A549 (cell line): ENCODE measurements around the gene KIAA0232.

Experiments used
- CTCF ChIP-seq: fragments of >200 bp; sonication (Bioruptor Twin); formaldehyde crosslinking; IDR thresholded peaks from 3 replicates; pipeline ENCODE4 v1.5.1; 2016
- FOSL2 ChIP-seq, 2 experiments: fragments of 450-650 bp in 1 of 2; fragments of >200 bp in 1 of 2; sonication (Bioruptor Twin) in 1 of 2; formaldehyde crosslinking; IDR thresholded peaks; 2 replicates each; pipeline versions ENCODE4 v1.5.0 to v1.6.1; 2016 to 2020; ENCODE audit warnings: mild to moderate bottlenecking in 1 of 2, moderate library complexity in 1 of 2
- NFE2L2 ChIP-seq: fragments of 150-350 bp; conservative IDR thresholded peaks from 2 replicates; pipeline ENCODE4 v1.6.1; 2014; ENCODE audit warnings: low read length
- POLR2A ChIP-seq: IDR thresholded peaks from 2 replicates; pipeline ENCODE4 v1.6.1; 2012; ENCODE audit warnings: mild to moderate bottlenecking, low read length
- SMC3 ChIP-seq: fragments of >200 bp; sonication (Bioruptor Twin); formaldehyde crosslinking; IDR thresholded peaks from 3 replicates; pipeline ENCODE4 v1.6.1; 2018; ENCODE audit warnings: inconsistent platforms
- USF2 ChIP-seq: fragments of 450-650 bp; IDR thresholded peaks from 2 replicates; pipeline ENCODE4 v1.6.1; 2014; ENCODE audit warnings: antibody characterized with exemption

GRCh38 chr4:6764976-6765620 is 17.4 kb upstream of the KIAA0232 start:
- no peak for TF ChIP-seq POLR2A
- no peak for TF ChIP-seq CTCF
- TF ChIP-seq SMC3: no peak
- TF ChIP-seq FOSL2 (IDR thresholded peaks at IDR 0.05): no peak
- no peak for TF ChIP-seq FOSL2 (CRISPR knock-in tag; IDR thresholded peaks at IDR 0.05)
- no peak for TF ChIP-seq NFE2L2
- TF ChIP-seq USF2: no peak
